ENCODE data around the gene TLX1.

Gene TLX1

GRCh38 chr10:101134299-101135127 is 3.4 kb downstream of the TLX1 start:
- DNase-seq (ENCODE audit: low read depth): no peak

GRCh38 chr10:101135141-101136006 is 4.3 kb downstream of the TLX1 start:
- no peak for DNase-seq (ENCODE audit: low read depth)

DNA sequence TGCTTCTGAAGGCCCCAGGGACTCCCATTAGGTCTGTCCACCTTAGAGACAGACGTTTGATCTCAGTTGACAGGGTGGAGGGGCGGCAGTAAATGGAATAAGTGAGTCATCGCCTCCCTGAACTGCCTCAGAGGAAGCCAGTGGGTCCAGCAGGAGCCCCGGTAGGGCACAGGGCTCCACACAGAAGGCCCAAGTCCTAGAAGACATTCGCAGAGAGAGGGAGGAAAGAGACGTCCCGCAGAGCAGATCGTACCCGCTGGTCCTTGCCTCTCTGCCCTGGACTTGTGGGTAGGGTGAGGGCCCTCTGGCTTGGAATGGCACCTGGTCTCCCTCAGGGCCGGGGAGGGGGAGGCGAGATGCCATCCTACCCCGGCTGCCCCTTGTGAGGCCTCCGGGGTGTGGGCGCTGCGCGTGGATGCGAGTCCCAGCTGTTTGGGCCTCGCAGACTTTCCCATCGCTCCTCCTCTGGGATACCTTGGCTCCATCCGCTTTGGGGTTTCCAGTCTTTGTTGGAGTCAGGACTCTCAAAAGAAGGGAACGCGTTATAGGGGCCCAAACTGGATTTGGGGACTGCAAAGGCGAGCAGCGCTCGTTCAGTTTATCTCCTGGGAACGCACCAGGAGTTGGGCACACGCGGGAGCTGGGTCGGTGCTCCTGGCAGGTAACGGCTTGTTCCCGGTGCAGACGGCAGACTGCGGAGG is 5.1 kb downstream of the TLX1 start:
- DNase-seq (ENCODE audit: low read depth): no peak

- no peak for DNase-seq (ENCODE audit: low read depth)
Observed at GRCh38 chr10:101136708-101137121, 5.6 kb downstream of the TLX1 start.

- DNase-seq (ENCODE audit: low read depth): no peak
Observed at GRCh38 chr10:101137271-101137670, 6.2 kb downstream of the TLX1 start.

DNA sequence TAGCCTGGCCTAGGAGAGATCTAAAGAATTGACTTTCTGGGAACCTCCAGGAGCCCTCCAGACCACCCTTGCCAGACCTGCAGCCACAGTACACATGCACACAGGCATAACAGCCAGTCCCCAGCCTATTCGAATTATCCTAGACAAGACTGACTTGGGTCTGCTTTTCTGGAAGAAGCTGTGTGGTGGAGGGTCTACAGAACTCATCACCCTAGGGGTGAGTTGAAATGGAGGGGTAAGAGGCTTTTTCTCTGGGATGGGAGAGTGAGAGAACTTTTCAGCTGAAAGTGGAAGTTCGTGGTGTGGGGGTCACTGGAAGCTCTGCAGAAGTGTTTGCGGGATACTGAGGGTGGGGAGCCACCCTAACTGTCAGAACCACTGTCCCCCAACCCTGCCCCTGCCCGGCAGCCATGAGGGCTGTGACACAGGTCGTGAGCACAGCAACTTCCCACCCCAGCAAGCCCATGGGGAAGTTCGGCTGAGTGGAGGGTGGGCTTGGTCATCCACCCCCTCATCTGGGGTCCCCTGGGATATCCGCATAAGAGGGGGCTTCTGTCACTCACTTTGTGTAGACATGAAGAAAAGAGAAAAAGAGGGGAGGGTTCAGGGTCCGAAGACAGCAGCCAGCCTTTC is 7.8 kb downstream of the TLX1 start:
- no peak for DNase-seq (ENCODE audit: low read depth)

DNA sequence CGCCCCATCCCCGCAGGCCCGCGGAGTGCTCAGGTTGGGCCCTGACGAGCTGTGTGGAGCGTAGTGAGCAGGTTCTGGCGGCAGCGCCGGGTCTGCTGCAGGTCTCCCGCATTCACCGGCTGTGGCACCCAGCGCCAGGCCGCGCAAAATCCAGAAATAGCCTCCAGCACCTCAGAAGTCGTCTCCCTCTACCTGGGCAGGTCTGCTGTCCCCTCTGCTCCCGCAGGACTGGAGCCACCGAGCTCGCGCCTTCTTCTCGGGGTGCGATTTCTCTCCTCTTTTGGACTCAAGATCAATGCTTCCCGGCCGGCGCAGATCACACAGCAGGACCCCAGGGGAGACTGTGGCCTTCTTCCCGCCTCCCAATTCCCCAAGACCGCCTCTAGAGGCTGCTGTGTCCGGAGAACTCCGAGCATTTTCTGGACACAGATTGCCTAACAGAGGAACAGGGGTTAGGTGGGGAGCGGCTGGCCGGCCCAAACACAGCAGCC is 8.4 kb downstream of the TLX1 start:
- DNase-seq (ENCODE audit: low read depth): no peak

DNA sequence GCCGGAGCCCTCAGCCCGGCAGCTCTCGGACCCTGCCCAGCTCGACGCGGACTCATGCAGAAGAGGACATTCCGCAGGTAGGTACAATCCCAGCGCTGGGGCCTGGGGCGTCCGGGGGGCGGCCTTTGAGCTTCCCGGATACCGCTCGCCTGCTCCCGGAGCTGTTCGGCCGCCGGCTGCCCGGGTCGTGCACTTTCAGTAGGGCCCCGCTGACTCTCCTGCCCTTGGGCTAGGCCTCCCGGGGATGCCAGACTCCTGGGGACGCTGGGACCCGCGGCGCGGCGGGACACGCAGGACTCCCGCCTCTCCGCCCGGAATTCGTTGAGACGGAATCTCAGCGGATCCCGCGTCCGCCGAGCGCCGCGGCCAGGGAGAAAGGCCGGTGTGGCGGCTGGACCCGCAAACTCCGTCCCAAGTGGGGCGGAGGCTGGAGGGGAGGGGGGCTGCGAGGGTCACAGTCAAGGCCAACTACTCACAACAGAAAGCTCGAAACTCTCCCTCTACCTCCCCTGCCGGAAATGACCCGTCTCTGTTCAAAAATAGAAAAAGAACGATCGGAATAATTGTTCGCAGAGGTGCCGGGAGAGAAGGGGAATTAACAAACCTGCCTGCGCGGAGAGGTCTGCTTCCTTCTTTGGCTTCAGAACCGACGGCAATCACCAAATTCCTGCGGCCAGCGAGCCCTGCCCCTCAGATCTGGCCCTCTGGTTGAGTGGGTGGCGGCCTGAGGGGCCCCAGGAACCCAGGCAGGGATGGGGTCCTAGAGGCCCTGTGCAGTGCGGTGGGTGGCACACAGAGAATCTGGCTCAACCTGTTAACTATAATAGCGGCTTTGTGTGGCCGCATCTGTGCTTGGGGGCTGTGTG is 9.2 kb downstream of the TLX1 start:
- DNase-seq (ENCODE audit: low read depth): no peak

- no peak for DNase-seq (ENCODE audit: low read depth)
Observed at GRCh38 chr10:101140950-101141615, 10.0 kb downstream of the TLX1 start.

GRCh38 chr10:101141616-101142532 is 10.8 kb downstream of the TLX1 start:
- DNase-seq (ENCODE audit: low read depth): peak; percentile 53

DNA sequence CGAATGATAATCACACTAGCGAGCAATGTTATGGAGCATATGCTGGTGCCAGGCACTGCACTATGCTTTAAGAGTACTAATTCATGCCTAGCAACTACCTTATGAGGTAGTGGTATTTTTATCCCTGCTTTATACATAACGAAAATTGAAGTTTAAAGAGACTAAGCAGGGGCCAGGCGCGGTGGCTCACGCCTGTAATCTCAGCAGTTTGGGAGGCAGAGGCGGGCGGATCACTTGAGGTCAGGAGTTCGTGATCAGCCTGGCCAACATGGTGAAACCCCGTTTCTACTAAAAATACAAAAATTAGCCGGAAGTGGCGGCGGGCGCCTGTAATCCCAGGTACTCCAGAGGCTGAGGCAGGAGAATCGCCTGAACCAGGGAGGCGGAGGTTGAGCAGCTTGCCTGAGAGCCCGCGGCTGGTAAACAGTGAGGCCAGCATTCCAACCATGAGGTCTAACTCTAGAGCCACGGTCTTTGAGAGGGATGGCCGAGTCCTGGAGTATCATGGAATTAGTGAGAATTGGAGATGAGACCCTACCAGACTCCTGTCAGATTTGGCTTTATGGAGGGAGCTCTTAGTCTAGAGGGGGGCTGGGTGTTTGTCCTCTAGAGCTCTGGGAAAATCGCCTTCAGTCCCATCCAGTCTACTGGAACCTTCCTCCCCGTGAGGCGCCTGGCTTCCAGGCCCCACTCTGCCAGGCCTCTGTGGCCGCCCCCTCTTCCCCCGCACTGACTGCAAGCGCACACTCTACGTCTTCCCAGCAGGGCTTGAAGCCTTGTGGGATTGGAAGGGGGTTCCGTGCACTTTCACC is 11.6 kb downstream of the TLX1 start:
- DNase-seq (ENCODE audit: low read depth): no peak

DNA sequence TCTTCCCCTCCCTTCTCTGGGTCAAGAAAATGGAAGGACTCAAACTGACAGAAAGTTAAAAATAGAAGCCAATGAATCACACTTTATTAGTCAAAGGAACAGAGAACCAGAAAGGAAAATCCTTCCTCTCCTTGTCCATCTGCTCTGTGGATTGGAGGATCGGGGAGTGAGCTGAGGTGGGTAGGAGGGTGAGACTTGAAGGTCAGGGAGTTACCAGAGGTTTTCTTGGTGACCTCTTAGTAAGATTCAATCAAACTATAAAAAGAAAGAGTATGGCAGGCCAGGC is 12.2 kb downstream of the TLX1 start:
- DNase-seq (ENCODE audit: low read depth): no peak

DNA sequence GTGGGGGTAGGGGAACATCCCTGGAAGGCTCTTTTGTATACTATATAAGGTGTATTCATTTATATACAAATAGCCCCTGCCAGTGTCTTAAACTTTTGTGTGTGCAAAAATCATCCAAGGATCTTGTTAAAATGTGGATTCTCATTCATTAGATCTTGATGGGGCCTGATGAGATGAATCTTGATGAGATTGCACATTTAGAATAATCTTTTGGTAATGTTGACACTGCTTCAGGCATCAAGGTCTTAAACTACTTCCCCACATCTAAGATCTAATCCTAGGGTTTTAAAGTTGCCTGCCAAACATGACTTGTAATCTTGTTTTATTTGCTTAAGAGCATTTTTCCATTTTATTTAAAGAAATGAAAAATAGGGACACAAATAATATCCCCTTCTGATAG is 13.0 kb downstream of the TLX1 start:
- no peak for DNase-seq (ENCODE audit: low read depth)

DNA sequence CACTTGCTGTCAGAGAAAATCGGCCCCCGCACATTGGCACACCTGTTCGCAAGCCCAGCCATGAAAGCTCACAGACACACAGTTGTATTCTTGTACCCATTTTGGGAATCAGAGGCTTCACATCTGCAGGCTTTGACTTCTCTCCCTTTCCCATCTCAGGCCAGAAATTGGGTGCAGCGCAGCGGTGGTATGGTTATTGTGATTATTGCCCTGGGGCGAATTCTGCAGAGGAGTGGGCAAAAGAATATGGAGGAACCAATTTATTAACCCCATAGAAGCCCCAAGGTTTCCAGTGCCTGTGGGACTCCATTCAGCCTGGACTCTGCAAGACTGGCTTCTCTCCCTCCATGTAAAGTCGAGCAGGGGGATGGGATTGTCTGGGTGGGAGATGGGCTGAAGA is 14.0 kb downstream of the TLX1 start:
- no peak for DNase-seq (ENCODE audit: low read depth)

GRCh38 chr10:101145750-101146391 is 14.8 kb downstream of the TLX1 start:
- DNase-seq (ENCODE audit: low read depth): no peak

DNA sequence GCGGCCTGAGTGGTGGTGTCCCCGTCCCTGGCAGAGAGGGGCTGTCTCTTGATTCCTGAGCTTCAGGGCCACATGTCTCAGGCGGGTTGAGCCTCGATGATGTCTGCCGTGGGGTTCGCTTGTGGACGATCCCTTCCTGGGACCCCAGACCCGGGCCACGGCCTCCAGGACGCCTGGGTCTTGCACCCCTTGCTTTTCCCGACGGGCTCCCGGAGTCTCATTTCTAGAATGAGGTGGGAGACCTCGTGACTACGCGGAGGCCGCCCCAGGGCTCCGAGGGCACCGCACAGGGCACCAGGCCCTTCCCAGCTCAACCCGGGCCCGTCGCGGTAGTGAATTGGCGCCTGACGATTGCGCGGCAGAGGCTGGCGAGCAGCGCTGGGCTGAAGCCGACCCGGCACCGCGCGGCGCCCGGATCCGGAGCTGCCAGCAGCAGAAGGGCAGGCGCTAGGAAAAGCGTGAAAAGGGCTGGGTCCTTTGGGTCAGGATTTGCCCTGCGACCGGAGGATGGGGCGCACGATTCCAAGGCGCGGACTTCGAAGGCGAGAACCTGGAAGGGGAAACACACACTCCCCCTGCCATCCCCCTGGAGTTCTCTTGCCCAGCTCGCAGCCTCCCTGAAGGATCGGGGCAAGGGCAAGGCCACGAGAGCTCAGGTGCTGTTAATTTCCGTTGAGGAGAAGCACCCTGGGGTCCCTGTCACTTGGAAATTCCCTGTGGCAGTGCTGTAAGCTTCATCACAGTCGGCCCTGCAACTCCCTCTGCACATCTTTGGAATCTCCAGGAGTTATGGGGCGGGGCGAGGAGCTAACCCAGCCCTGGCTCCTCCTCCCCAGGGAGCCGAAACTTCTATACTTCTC is 15.5 kb downstream of the TLX1 start:
- DNase-seq (ENCODE audit: low read depth): no peak

- DNase-seq (ENCODE audit: low read depth): no peak
Observed at GRCh38 chr10:101151395-101151794, 20.3 kb downstream of the TLX1 start.
